Calu3 (cell line): ENCODE results near the gene C3orf18. TPM values are rescaled to one million over a fixed set of nuclear protein-coding genes. Genes with fewer than 3 reads are reported as not detected.

Source experiments
- BruUV-seq: library from RNA; stranded (reverse); fragments of 400-500 nt; replicated peaks from 2 replicates; lab custom pipeline; 2021; lab: Mats Ljungman, UMichigan
- CTCF ChIA-PET: fragments of 300-600 bp; sonication (Branson Sonifier 250); formaldehyde crosslinking; loops from one replicate; lab custom pipeline; 2022; ENCODE audit warnings: antibody characterized with exemption; lab: Charles Lee
- DNase-seq: peaks from one replicate; pipeline ENCODE4 v3.0.0; 2022
- H3K27ac Mint-ChIP-seq: one replicate; pipeline ENCODE4 v1.8.0; 2022; ENCODE audit warnings: mixed read lengths; ENCODE audit not compliant: unreplicated experiment
- H3K27me3 Mint-ChIP-seq: one replicate; pipeline ENCODE4 v1.8.0; 2022; ENCODE audit warnings: mixed read lengths; ENCODE audit not compliant: unreplicated experiment
- H3K36me3 Mint-ChIP-seq: one replicate; pipeline ENCODE4 v1.8.0; 2022; ENCODE audit warnings: mild to moderate bottlenecking, moderate library complexity, mixed read lengths; ENCODE audit not compliant: insufficient read depth, unreplicated experiment
- H3K4me1 Mint-ChIP-seq: one replicate; pipeline ENCODE4 v1.8.0; 2022; ENCODE audit warnings: mild to moderate bottlenecking, low read depth, mixed read lengths; ENCODE audit not compliant: unreplicated experiment
- H3K4me3 Mint-ChIP-seq: one replicate; pipeline ENCODE4 v1.8.0; 2022; ENCODE audit warnings: mild to moderate bottlenecking, low read depth, moderate library complexity, mixed read lengths; ENCODE audit not compliant: unreplicated experiment
- H3K9me3 Mint-ChIP-seq: one replicate; pipeline ENCODE4 v1.8.0; 2022; ENCODE audit warnings: low read depth, mixed read lengths; ENCODE audit not compliant: unreplicated experiment
- intact Hi-C: fragments of 100-400 bp; cut with micrococcal nuclease; formaldehyde crosslinking; loops from one replicate; pipeline ENCODE4 v1.10.0; 2022; ENCODE audit not compliant: unreplicated experiment
- total RNA-seq: library from RNA; stranded (reverse); gene quantifications from 2 replicates; pipeline ENCODE4 v1.2.3, GENCODE V29; 2022
- TF ChIP-seq, protein P1 (sequence below): fragments of 200-600 bp; IDR thresholded peaks from one replicate; pipeline ENCODE4 v1.8.0; 2022; ENCODE audit warnings: antibody characterized with exemption; ENCODE audit not compliant: unreplicated experiment

C3orf18 gene
- total RNA-seq, 1 experiment from 2014 or later, result 2.7 TPM

- TF ChIP-seq, protein P1, sequence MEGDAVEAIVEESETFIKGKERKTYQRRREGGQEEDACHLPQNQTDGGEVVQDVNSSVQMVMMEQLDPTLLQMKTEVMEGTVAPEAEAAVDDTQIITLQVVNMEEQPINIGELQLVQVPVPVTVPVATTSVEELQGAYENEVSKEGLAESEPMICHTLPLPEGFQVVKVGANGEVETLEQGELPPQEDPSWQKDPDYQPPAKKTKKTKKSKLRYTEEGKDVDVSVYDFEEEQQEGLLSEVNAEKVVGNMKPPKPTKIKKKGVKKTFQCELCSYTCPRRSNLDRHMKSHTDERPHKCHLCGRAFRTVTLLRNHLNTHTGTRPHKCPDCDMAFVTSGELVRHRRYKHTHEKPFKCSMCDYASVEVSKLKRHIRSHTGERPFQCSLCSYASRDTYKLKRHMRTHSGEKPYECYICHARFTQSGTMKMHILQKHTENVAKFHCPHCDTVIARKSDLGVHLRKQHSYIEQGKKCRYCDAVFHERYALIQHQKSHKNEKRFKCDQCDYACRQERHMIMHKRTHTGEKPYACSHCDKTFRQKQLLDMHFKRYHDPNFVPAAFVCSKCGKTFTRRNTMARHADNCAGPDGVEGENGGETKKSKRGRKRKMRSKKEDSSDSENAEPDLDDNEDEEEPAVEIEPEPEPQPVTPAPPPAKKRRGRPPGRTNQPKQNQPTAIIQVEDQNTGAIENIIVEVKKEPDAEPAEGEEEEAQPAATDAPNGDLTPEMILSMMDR, result no peak
- Mint-ChIP-seq H3K36me3 (no peaks in the 10 kb centered on the region), H3K27me3 (peaks cover 67% of the 10 kb centered on the region), H3K27ac (no peak overlapping the region), H3K9me3 (no peaks in the 10 kb centered on the region), H3K4me3 (no peak overlapping the region), H3K4me1 (no peaks in the 10 kb centered on the region)
- no peak for DNase-seq
- BruUV-seq, result no TSS peak
- CTCF ChIA-PET, result no interaction called here
- intact Hi-C loops, result no loop called here
Measured at GRCh38 chr3:50557915-50558314, 9.6 kb downstream of the C3orf18 start.

GRCh38 chr3:50557106-50557505 lies 10.4 kb downstream of the C3orf18 start:
- intact Hi-C loops, result no loop called here
- BruUV-seq, result no TSS peak
- CTCF ChIA-PET, result no interaction called here
- DNase-seq, result no peak
- TF ChIP-seq, protein P1, result no peak
- Mint-ChIP-seq H3K9me3 (no peaks in the 10 kb centered on the region), H3K27ac (no peak overlapping the region), H3K27me3 (peaks cover 75% of the 10 kb centered on the region), H3K4me1 (no peaks in the 10 kb centered on the region), H3K36me3 (no peaks in the 10 kb centered on the region), H3K4me3 (no peak overlapping the region)

DNA sequence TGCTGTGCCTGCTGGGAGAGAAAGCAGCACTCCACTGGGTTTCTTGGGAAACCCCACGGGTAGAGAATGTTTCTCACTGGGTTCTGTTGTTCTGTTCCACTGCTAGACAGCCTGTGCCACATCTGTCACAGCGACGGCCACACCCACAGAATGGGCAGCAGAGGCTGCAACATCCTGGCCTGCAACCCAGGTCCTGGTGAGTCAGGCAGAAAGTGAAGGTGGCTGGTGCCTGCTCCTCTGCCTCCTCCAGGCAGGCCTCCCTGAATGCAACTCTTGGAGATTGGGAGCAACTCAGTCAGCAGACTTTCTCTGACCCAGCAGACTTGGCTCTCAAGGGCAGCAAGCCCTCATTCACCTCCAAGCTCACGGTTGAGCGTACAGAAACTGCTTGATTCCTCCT lies 13.0 kb downstream of the C3orf18 start:
- TF ChIP-seq, protein P1, result no peak
- H3K4me1 Mint-ChIP-seq, result no peaks in the 10 kb centered on the region
- no peaks in the 10 kb centered on the region for H3K36me3 Mint-ChIP-seq
- DNase-seq, result no peak
- CTCF ChIA-PET, result interaction anchor here (0.6 to 1.4 kb wide), 2 partner anchors 56 to 57 kb away, joined by 3 to 8 read pairs; partner anchors contain the start of gene CISH
- H3K9me3 Mint-ChIP-seq, result no peaks in the 10 kb centered on the region
- peaks cover 82% of the 10 kb centered on the region for H3K27me3 Mint-ChIP-seq
- intact Hi-C loops, result no loop called here
- H3K27ac Mint-ChIP-seq, result no peak overlapping the region
- H3K4me3 Mint-ChIP-seq, result no peak overlapping the region
- BruUV-seq, result no TSS peak

DNA sequence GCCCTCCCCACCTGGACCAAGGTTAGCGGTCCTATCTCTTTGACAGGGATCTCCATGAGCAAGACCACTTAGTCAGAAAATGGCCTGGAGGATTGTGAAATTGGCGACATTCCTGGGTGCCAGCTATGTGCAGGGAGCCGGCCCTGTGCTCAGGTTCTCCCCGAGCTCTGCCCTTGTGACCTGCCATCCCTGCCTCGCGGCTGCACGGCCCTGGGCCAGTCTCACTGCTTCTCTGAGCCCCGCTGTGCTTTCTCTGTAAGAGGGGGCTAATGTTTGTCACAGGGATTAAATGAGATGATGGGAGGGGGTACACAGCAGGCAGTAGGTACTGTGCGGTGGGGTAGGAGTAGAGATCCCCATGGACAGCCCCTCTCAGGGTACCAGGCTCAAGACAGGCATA lies 14.9 kb downstream of the C3orf18 start:
- CTCF ChIA-PET, result no interaction called here
- Mint-ChIP-seq H3K27me3 (peaks cover 63% of the 10 kb centered on the region), H3K36me3 (no peaks in the 10 kb centered on the region), H3K4me1 (no peaks in the 10 kb centered on the region), H3K9me3 (no peaks in the 10 kb centered on the region), H3K27ac (no peak overlapping the region), H3K4me3 (no peak overlapping the region)
- BruUV-seq, result no TSS peak
- intact Hi-C loops, result no loop called here
- no peak for DNase-seq
- TF ChIP-seq, protein P1, result no peak
